PFSK-1 (cell line): ENCODE data around the gene ZSWIM3.

Experiments used
- FOXP2 ChIP-seq: optimal IDR thresholded peaks from 2 replicates; pipeline ENCODE3; 2011; ENCODE audit warnings: borderline replicate concordance, control low read depth, inconsistent platforms; ENCODE audit not compliant: insufficient read depth; ENCODE audit errors: extremely low read length, extremely low read depth
- POLR2AphosphoS5 ChIP-seq: IDR thresholded peaks from 2 replicates; pipeline ENCODE4 v1.6.1; 2012; ENCODE audit warnings: low read depth, mild to moderate bottlenecking, control low read depth, low read length, moderate library complexity
- REST ChIP-seq, 2 experiments: IDR thresholded peaks; 2 replicates each; pipeline versions ENCODE4 v1.6.1 to v1.8.0; 2011 to 2012; ENCODE audit warnings: low read depth in 2 of 2, low read length in 2 of 2, control low read depth in 1 of 2, inconsistent platforms in 1 of 2, mild to moderate bottlenecking in 1 of 2, moderate library complexity in 1 of 2; ENCODE audit not compliant: insufficient read depth in 1 of 2
- SIN3A ChIP-seq: IDR thresholded peaks from 2 replicates; pipeline ENCODE4 v1.6.1; 2012; ENCODE audit warnings: mild to moderate bottlenecking, low read length, moderate library complexity, borderline replicate concordance; ENCODE audit not compliant: insufficient read depth
- TAF1 ChIP-seq: IDR thresholded peaks from 2 replicates; pipeline ENCODE4 v1.6.1; 2012; ENCODE audit warnings: low read length, control low read depth, borderline replicate concordance; ENCODE audit not compliant: insufficient read depth

Gene ZSWIM3

GRCh38 chr20:45818239-45818638 lies 39.2 kb upstream of the ZSWIM3 start:
- no peak for TF ChIP-seq REST (IDR thresholded peaks at IDR 0.05; ENCODE audit: insufficient read depth in 1 of 2, low read depth in 2 of 2, low read length in 2 of 2)
- no peak for TF ChIP-seq SIN3A
- no peak for TF ChIP-seq POLR2AphosphoS5
- no peak for TF ChIP-seq TAF1
- no peak for TF ChIP-seq FOXP2

- TF ChIP-seq SIN3A (no peak), TAF1 (no peak), FOXP2 (no peak), POLR2AphosphoS5 (no peak), REST (IDR thresholded peaks at IDR 0.05; ENCODE audit: insufficient read depth in 1 of 2, low read depth in 2 of 2, low read length in 2 of 2) (no peak)
Measured at GRCh38 chr20:45819466-45819865, 37.9 kb upstream of the ZSWIM3 start.

- TF ChIP-seq FOXP2 (no peak), TAF1 (no peak), SIN3A (no peak), REST (IDR thresholded peaks at IDR 0.05; ENCODE audit: insufficient read depth in 1 of 2, low read depth in 2 of 2, low read length in 2 of 2) (no peak), POLR2AphosphoS5 (no peak)
Measured at GRCh38 chr20:45821947-45822346, 35.5 kb upstream of the ZSWIM3 start.

- TF ChIP-seq FOXP2 = no peak
- no peak for TF ChIP-seq SIN3A
- no peak for TF ChIP-seq POLR2AphosphoS5
- TF ChIP-seq TAF1 = no peak
- TF ChIP-seq REST (IDR thresholded peaks at IDR 0.05; ENCODE audit: insufficient read depth in 1 of 2, low read depth in 2 of 2, low read length in 2 of 2) = no peak
Measured at GRCh38 chr20:45822857-45823256, 34.6 kb upstream of the ZSWIM3 start.

- TF ChIP-seq POLR2AphosphoS5 (no peak), SIN3A (no peak), FOXP2 (no peak), REST (IDR thresholded peaks at IDR 0.05; ENCODE audit: insufficient read depth in 1 of 2, low read depth in 2 of 2, low read length in 2 of 2) (no peak), TAF1 (no peak)
Measured at GRCh38 chr20:45823949-45824835, 33.2 kb upstream of the ZSWIM3 start.
